Esophagus muscularis mucosa (tissue), 4 donors: Measurements from ENCODE around the gene ZNF474. TPM values are rescaled to one million over a fixed set of nuclear protein-coding genes. Genes with fewer than 3 reads are reported as not detected.

Source experiments
- DNase-seq: peaks from one replicate; pipeline ENCODE4 v3.0.0-alpha.2; 2017; ENCODE audit errors: extremely low spot score
- H3K27ac ChIP-seq, 4 donors: fragments of 200-600 bp; sonication (generic); replicated peaks in 1 of 4; 1 replicate in 3 of 4; 2 replicates in 1 of 4; pipeline ENCODE4 v1.5.1; 2016 to 2019; ENCODE audit warnings: mild to moderate bottlenecking in 1 of 4
- H3K27me3 ChIP-seq, 4 donors: fragments of 200-600 bp; sonication (generic); one replicate each; pipeline versions ENCODE4 v1.5.1 to v1.6.0; 2016 to 2019
- H3K36me3 ChIP-seq, 4 donors: fragments of 200-600 bp; sonication (generic); one replicate each; pipeline ENCODE4 v1.5.1; 2016 to 2019
- H3K4me1 ChIP-seq, 4 donors: fragments of 200-600 bp; sonication (generic); one replicate each; pipeline ENCODE4 v1.5.1; 2016 to 2019
- H3K4me3 ChIP-seq, 4 donors: fragments of 200-600 bp; sonication (generic); 1 replicate in 2 of 4; 2 replicates in 2 of 4; pipeline ENCODE4 v1.5.1; 2016 to 2019; ENCODE audit warnings: mild to moderate bottlenecking in 4 of 4, moderate library complexity in 1 of 4
- H3K9me3 ChIP-seq, 4 donors: fragments of 200-600 bp; sonication (generic); 1 replicate in 3 of 4; 2 replicates in 1 of 4; pipeline ENCODE4 v1.5.1; 2016 to 2019
- CTCF ChIP-seq, 3 experiments: fragments of 200-600 bp in 2 of 3; fragments of 450-650 bp in 1 of 3; sonication (generic) in 2 of 3; IDR thresholded peaks; one replicate each; pipeline ENCODE4 v1.5.1; 2017 to 2019; ENCODE audit warnings: antibody characterized with exemption in 3 of 3, mild to moderate bottlenecking in 2 of 3, moderate library complexity in 1 of 3
- EP300 ChIP-seq: sonication (generic); formaldehyde crosslinking; IDR thresholded peaks from one replicate; pipeline ENCODE4 v1.6.1; 2017; ENCODE audit warnings: antibody characterized with exemption
- POLR2A ChIP-seq: fragments of 450-650 bp; IDR thresholded peaks from one replicate; pipeline ENCODE4 v1.6.1; 2017; ENCODE audit warnings: antibody characterized with exemption, moderate library complexity, mild to moderate bottlenecking, low read depth
- POLR2AphosphoS5 ChIP-seq, 2 donors: sonication (generic); formaldehyde crosslinking; IDR thresholded peaks; one replicate each; pipeline ENCODE4 v1.6.1; 2017; ENCODE audit warnings: antibody characterized with exemption in 2 of 2
- WGBS: methylation state at CpG from one replicate; pipeline ENCODE4 v1.1.5; 2018; 5-methylcytosine and 5-hydroxymethylcytosine counted together
- intact Hi-C: fragments of 100-400 bp; cut with DNase I; formaldehyde crosslinking; loops from one replicate; pipeline ENCODE4 v1.15.1; 2023
- total RNA-seq, 4 donors: library from RNA; depleted of rRNA; stranded (reverse); fragments of >200 nt; gene quantifications; one replicate each; pipeline versions ENCODE4 v1.1.0 to v1.2.1, GENCODE V29; 2016

The ZNF474 gene
- total RNA-seq, 4 donors from 2014 or later, result 0.33 to 1.8 (median 0.71) TPM; not detected in 1

- no peaks in the 10 kb centered on the region for H3K36me3 ChIP-seq
- 98% methylated on average over 4 of the region's 4 CpGs for WGBS
- no peaks in the 10 kb centered on the region for H3K27me3 ChIP-seq
- no peak for DNase-seq
- intact Hi-C loops, result no loop called here
- H3K27ac ChIP-seq, result no peak overlapping the region
- no peak overlapping the region for H3K4me3 ChIP-seq
- TF ChIP-seq POLR2A, result no peak
- no peak for TF ChIP-seq CTCF (IDR thresholded peaks at IDR 0.05)
- no peak for TF ChIP-seq POLR2AphosphoS5 (IDR thresholded peaks at IDR 0.05)
- no peak for TF ChIP-seq EP300
- H3K9me3 ChIP-seq, result no peaks in the 10 kb centered on the region
- no peaks in the 10 kb centered on the region for H3K4me1 ChIP-seq
Measured at GRCh38 chr5:122107016-122107415, 22.3 kb upstream of the ZNF474 start.

DNA sequence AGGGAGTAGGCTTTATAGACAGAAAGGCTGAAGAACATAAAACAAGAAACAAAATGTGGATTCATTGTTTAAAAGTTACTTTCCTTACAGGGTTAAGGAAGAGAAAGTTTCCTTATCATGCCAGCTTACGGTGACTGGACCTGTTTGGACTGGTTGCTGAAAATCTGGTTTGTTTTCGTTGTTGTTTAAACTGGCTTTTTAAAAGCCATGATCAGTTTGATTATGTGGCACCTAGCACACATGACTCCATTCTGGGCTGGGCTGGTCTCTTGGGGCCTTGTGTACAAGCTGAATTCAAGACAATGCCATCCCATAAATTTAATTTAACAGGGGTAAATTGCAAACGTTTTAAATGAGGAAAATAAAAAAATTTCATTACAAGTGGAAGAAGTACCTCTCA is 18.4 kb upstream of the ZNF474 start:
- Histone ChIP-seq H3K4me1 (no peaks in the 10 kb centered on the region), H3K27me3 (no peaks in the 10 kb centered on the region), H3K9me3 (no peaks in the 10 kb centered on the region), H3K4me3 (no peak overlapping the region), H3K36me3 (no peaks in the 10 kb centered on the region), H3K27ac (no peak overlapping the region)
- DNase-seq, result no peak
- 71% methylated on average over 3 of the region's 3 CpGs for WGBS
- intact Hi-C loops, result no loop called here
- TF ChIP-seq POLR2A, result no peak
- no peak for TF ChIP-seq POLR2AphosphoS5 (IDR thresholded peaks at IDR 0.05)
- TF ChIP-seq EP300, result no peak
- no peak for TF ChIP-seq CTCF (IDR thresholded peaks at IDR 0.05)

- 82% methylated on average over 5 of the region's 5 CpGs for WGBS
Measured at GRCh38 chr5:122111460-122111859, 17.9 kb upstream of the ZNF474 start.

GRCh38 chr5:122112063-122112462 is 17.3 kb upstream of the ZNF474 start:
- DNase-seq, result no peak
- no peaks in the 10 kb centered on the region for H3K4me1 ChIP-seq
- no peaks in the 10 kb centered on the region for H3K27me3 ChIP-seq
- intact Hi-C loops, result no loop called here
- no peaks in the 10 kb centered on the region for H3K36me3 ChIP-seq
- TF ChIP-seq EP300, result no peak
- no peak for TF ChIP-seq POLR2A
- no peak for TF ChIP-seq POLR2AphosphoS5 (IDR thresholded peaks at IDR 0.05)
- TF ChIP-seq CTCF (IDR thresholded peaks at IDR 0.05), result no peak
- H3K4me3 ChIP-seq, result no peak overlapping the region
- no peaks in the 10 kb centered on the region for H3K9me3 ChIP-seq
- no peak overlapping the region for H3K27ac ChIP-seq
- 60% methylated on average over 3 of the region's 3 CpGs for WGBS

More at GRCh38 chr5:122111460-122111859, 17.9 kb upstream of the ZNF474 start:
- TF ChIP-seq CTCF (IDR thresholded peaks at IDR 0.05) (no peak), POLR2A (no peak), EP300 (no peak), POLR2AphosphoS5 (IDR thresholded peaks at IDR 0.05) (no peak)
- H3K36me3 ChIP-seq, result no peaks in the 10 kb centered on the region
- intact Hi-C loops, result no loop called here
- DNase-seq, result no peak
- no peak overlapping the region for H3K4me3 ChIP-seq
- no peaks in the 10 kb centered on the region for H3K9me3 ChIP-seq
- no peaks in the 10 kb centered on the region for H3K4me1 ChIP-seq
- H3K27ac ChIP-seq, result no peak overlapping the region
- H3K27me3 ChIP-seq, result no peaks in the 10 kb centered on the region
